ENCODE results near the gene RTCB. TPM values are rescaled to one million over a fixed set of nuclear protein-coding genes. Genes with fewer than 3 reads are reported as not detected.
"Not testable (repeated sequence)": the region's sequence is repeated elsewhere in the genome, so short reads cannot be mapped to it uniquely, and the experiment has no call there.

Gene RTCB
- total RNA-seq, 1 experiment from 2014 or later: 101 TPM

- peak; percentile 6 for DNase-seq (ENCODE audit: low read depth)
Measured at GRCh38 chr22:32389685-32390084, 22.4 kb downstream of the RTCB start.

- no peak for DNase-seq (ENCODE audit: low read depth)
Measured at GRCh38 chr22:32385681-32386080, 26.4 kb downstream of the RTCB start.

- no peak for DNase-seq (ENCODE audit: low read depth)
Measured at GRCh38 chr22:32380991-32381390, 31.1 kb downstream of the RTCB start.

- peak; percentile 51 for DNase-seq (ENCODE audit: low read depth)
Measured at GRCh38 chr22:32378707-32379272, 33.3 kb downstream of the RTCB start.

- no peak for DNase-seq (ENCODE audit: low read depth)
Measured at GRCh38 chr22:32376681-32377080, 35.4 kb downstream of the RTCB start.

- DNase-seq (ENCODE audit: low read depth): no peak
Measured at GRCh38 chr22:32375678-32376450, 36.2 kb downstream of the RTCB start.

GRCh38 chr22:32364210-32364609 is 47.8 kb downstream of the RTCB start:
- DNase-seq (ENCODE audit: low read depth): no peak

GRCh38 chr22:32361257-32361656 is 50.8 kb downstream of the RTCB start:
- DNase-seq (ENCODE audit: low read depth): no peak

- DNase-seq (ENCODE audit: low read depth): not testable (repeated sequence)
Measured at GRCh38 chr22:32360096-32360495, 52.0 kb downstream of the RTCB start.

GRCh38 chr22:32357567-32357966 is 54.5 kb downstream of the RTCB start, which contains the start of gene RFPL3:
Gene RFPL3, plus strand, starts transcription at chr22:32357867. Its CDS starts 205 bp downstream, at chr22:32358072.
- not testable (repeated sequence) for DNase-seq (ENCODE audit: low read depth)

GRCh38 chr22:32355760-32356159 is 56.3 kb downstream of the RTCB start:
- no peak for DNase-seq (ENCODE audit: low read depth)

GRCh38 chr22:32354360-32355351 is 57.4 kb downstream of the RTCB start:
- DNase-seq (ENCODE audit: low read depth): peak; percentile 30

GRCh38 chr22:32353840-32354239 is 58.2 kb downstream of the RTCB start:
- DNase-seq (ENCODE audit: low read depth): no peak

GRCh38 chr22:32353292-32353691 is 58.8 kb downstream of the RTCB start:
- no peak for DNase-seq (ENCODE audit: low read depth)

- DNase-seq (ENCODE audit: low read depth): no peak
Measured at GRCh38 chr22:32352681-32353080, 59.4 kb downstream of the RTCB start.

GRCh38 chr22:32351875-32352274 is 60.2 kb downstream of the RTCB start:
- not testable (repeated sequence) for DNase-seq (ENCODE audit: low read depth)

GRCh38 chr22:32348031-32348611 is 63.9 kb downstream of the RTCB start:
- DNase-seq (ENCODE audit: low read depth): no peak

- DNase-seq (ENCODE audit: low read depth): no peak
Measured at GRCh38 chr22:32343941-32344340, 68.1 kb downstream of the RTCB start.

- DNase-seq (ENCODE audit: low read depth): no peak
Measured at GRCh38 chr22:32342977-32343376, 69.1 kb downstream of the RTCB start.

- peak; percentile 6 for DNase-seq (ENCODE audit: low read depth)
Measured at GRCh38 chr22:32341122-32341740, 70.8 kb downstream of the RTCB start.

GRCh38 chr22:32340411-32340810 is 71.6 kb downstream of the RTCB start:
- DNase-seq (ENCODE audit: low read depth): no peak
